Epithelial cell of esophagus (primary cell): ENCODE measurements around the gene RETREG2.

Experiments used
- DNase-seq: peaks from one replicate; pipeline ENCODE4 v3.0.0; 2010; ENCODE audit warnings: low read depth
- H3K4me3 ChIP-seq: 2 replicates; pipeline ENCODE4 v1.5.1; 2011; ENCODE audit warnings: mild to moderate bottlenecking, low read length, control low read depth
- TF ChIP-seq, protein P1 (sequence below): IDR thresholded peaks from 2 replicates; pipeline ENCODE4 v1.5.1; 2011; ENCODE audit warnings: low read depth, mild to moderate bottlenecking, low read length, control low read depth, inconsistent platforms; ENCODE audit not compliant: insufficient read depth; ENCODE audit errors: missing control alignments

RETREG2 gene

DNA sequence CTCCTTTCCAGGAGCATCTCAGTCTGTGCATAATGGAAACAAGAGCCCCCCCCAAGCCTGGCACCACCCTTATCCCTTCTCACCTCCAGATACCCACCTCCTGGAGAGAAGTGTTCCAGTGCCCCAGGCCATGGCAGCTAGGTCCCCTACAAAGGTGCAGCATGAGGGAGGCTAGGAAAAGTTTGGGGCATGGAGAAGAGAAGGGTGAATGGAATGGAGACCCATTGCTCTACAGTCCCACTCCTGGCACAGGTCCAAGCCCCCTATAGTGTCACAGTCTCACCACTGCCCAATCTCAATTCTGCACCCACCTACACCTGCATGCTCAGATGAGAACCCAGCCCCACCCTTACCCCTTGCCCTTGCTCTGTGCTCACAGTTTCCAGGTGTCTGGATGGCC, 9.1 kb upstream of the RETREG2 start:
- no peak for DNase-seq
- H3K4me3 ChIP-seq = no peak overlapping the region
- TF ChIP-seq, protein P1, sequence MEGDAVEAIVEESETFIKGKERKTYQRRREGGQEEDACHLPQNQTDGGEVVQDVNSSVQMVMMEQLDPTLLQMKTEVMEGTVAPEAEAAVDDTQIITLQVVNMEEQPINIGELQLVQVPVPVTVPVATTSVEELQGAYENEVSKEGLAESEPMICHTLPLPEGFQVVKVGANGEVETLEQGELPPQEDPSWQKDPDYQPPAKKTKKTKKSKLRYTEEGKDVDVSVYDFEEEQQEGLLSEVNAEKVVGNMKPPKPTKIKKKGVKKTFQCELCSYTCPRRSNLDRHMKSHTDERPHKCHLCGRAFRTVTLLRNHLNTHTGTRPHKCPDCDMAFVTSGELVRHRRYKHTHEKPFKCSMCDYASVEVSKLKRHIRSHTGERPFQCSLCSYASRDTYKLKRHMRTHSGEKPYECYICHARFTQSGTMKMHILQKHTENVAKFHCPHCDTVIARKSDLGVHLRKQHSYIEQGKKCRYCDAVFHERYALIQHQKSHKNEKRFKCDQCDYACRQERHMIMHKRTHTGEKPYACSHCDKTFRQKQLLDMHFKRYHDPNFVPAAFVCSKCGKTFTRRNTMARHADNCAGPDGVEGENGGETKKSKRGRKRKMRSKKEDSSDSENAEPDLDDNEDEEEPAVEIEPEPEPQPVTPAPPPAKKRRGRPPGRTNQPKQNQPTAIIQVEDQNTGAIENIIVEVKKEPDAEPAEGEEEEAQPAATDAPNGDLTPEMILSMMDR = no peak

DNA sequence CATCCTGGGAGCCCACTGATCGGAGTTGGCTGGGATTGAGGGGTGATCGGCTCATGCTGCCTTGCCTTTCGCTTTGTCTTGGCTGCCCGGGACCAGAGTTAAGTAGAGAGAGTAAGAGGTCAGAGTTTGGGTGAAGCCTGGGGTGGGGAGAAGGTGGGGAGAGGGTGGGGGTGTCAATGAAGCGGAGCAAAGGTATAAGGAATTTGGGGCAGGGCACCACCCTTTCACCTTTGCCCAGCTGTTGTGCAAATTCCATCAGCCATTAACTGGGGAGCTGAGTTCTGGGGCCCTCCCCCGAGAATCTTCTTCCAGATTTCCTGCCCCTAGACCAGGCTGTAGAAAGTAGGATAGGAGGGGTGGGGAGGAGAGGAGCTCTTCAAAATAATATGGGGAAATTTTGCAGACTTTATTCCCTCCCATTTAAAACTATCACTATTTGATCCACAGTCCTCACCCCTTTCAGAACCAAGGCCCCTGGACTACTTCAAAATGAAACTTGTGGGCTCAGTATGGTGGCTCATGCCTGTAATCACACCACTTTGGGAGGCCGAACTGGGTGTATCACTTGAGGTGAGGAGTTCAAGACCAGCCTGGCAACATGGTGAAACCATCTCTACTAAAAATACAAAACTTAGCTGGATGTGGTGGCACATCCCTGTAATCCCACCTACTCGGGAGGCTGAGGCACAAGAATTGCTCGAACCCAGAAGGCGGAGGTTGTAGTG, 8.0 kb upstream of the RETREG2 start, which contains the start of gene SLC23A3:
TSS of gene SLC23A3 (minus strand) at position 100 of the 725 bp plus-strand sequence. CDS start at position 55, 45 bp downstream.
- TF ChIP-seq, protein P1 = no peak
- no peak within 1 kb of the TSS for H3K4me3 ChIP-seq
- DNase-seq = no peak

DNA sequence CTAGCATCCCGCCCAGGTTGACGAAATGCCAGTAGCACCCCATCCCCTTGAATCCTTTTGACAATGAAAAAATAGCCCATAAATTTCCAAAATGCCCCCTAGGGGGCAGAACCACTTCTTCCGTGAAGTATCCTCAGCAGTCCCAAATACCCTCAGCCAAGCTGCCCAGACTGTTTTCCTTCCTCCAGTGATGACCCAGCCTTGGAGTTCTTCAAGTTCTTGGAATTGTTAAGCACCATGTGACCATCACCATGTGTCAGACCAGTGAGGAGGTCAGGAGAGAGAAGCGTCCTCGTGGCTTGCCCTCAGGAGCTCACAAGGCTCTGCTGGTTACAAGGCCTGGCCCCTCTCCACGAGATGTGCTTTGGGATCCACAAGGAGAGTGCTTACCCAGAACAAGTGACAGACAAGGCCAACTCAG, 6.8 kb upstream of the RETREG2 start:
- H3K4me3 ChIP-seq = no peak overlapping the region
- peak; percentile 60 for DNase-seq
- TF ChIP-seq, protein P1 = peak; percentile 72

DNA sequence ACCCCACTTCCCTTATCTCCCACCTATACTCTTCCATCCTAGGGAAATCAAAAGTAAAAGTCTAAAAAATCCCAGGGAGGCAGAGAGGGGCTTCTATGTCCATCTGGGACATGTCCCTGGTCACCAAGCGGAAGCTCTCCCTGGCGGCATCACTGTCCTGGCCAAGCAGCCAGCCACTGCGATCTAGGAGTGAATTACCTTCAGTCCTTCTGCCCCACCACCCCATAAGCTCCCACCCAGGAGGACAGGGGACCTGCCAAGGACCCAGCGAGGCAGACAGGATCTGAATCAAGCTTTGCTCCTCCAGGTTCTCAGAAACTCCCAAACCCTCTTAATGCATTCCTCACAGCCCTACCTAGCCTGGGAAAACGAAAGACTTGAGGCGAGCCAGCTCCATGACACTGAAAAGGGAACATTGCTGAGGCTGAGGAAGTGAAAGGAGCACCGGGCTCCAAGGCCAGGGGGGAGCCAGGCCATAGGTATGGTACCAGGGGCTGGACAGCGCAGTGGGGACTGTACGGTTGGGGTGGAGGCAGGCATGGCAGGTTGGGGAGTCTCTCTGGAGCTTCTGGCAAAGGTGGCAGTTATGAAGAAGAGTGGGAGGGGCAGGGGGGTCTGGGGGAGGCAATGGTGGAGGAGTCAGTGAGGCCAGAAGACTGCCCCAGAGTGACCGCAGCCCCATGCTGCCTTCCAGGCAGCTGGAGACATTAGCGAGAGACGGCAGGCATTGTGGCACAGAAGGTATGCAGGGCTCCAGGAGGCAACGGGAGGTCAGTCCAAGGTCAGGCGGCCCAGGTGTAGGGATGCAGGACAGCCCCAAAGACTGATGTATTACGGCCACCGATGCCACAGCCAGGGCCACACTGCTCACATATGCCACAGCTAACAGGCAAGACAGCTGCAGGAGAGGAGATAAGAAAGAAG, 5.6 kb upstream of the RETREG2 start:
- TF ChIP-seq, protein P1 = no peak
- H3K4me3 ChIP-seq = no peak overlapping the region
- DNase-seq = no peak

DNA sequence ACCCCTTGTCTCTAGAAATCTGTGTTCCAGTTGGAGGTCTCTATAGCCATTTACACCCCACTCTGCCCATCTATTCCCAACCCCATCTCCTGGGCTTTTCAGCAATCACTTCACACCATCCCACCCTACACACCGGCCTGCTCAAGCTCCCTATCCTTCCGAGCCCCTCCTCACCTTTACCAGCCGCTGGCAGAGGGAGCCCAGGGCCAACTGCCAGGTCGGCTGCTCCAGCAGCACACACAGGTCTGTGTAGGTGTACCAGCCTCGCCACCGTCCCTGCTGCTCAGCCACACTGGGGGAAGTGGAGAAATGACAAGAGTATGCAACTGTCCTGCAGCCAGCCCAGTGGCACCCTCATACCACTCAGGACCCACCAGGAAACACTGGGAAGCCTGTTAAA, 4.9 kb upstream of the RETREG2 start:
- no peak overlapping the region for H3K4me3 ChIP-seq
- DNase-seq = no peak
- TF ChIP-seq, protein P1 = no peak

DNA sequence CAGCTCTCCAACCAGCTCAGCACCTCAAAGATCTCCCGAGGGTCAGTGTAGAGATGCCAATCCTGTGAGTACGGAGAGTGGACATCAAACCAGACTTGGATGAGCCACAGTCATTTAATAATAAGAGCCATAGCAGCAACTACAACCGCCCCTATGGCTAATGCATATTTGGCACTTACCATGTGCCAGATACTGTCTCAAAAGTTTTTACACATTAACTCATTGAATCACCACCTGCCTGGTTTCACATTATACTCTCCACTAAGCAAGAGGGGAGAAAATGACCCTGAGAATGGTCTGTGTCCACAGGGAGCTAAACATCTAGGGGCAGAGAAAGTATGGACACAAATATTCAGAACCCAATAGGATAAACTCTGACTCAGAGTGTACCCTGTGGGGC, 3.9 kb upstream of the RETREG2 start:
- DNase-seq = no peak
- no peak overlapping the region for H3K4me3 ChIP-seq
- TF ChIP-seq, protein P1 = no peak
